K562 (cell line): Measurements from ENCODE around the gene ARHGEF6. TPM values are rescaled to one million over a fixed set of nuclear protein-coding genes. Genes with fewer than 3 reads are reported as not detected.

ENCODE experiments used
- ATAC-seq: fragments of 200-7000 bp; cut with Tn5 transposase; 3 replicates; pipeline ENCODE4 v1.9.1; 2020; ENCODE audit warnings: moderate library complexity
- BruUV-seq: library from RNA; stranded (reverse); fragments of 400-500 nt; replicated peaks from 2 replicates; lab custom pipeline; 2021; lab: Mats Ljungman, UMichigan
- CTCF ChIA-PET: fragments of 300-600 bp; formaldehyde crosslinking; extraction: SDS; loops from one replicate; lab custom pipeline; 2021; ENCODE audit warnings: low intra/inter-chr PET ratio; lab: Yijun Ruan, JAX
- POLR2A ChIA-PET: fragments of 300-600, 350-650 bp; sonication (Branson Sonifier 250); formaldehyde crosslinking; extraction: SDS; loops from one replicate; lab custom pipeline; 2021; ENCODE audit warnings: antibody characterized with exemption, inconsistent platforms; lab: Yijun Ruan, JAX
- DNase-seq, 4 experiments: peaks; one replicate each; pipeline versions ENCODE4 v3.0.0 to v3.0.0-alpha.2; 2011 to 2018; ENCODE audit warnings: low spot score in 3 of 4, mixed read lengths in 3 of 4; ENCODE audit errors: extremely low read depth in 1 of 4
- FAIRE-seq: peaks from 2 replicates; lab custom pipeline; 2011; peaks lifted over from hg19 to GRCh38; lab: Jason Lieb, UNC
- H2AFZ ChIP-seq: 2 replicates; pipeline ENCODE4 v1.6.0; 2011; ENCODE audit warnings: low read depth, low read length, control low read depth, inconsistent platforms
- H3K27ac ChIP-seq: fragments of 200-600 bp; 3 replicates; pipeline ENCODE4 v1.8.0; 2011; ENCODE audit warnings: low read depth, mild to moderate bottlenecking, control low read depth, inconsistent platforms, low read length, moderate library complexity, mixed read lengths; ENCODE audit errors: extremely low read depth
- H3K27me3 ChIP-seq, 2 experiments: fragments of 300-600 bp in 1 of 2; 2 replicates in 1 of 2; 3 replicates in 1 of 2; pipeline versions ENCODE4 v1.6.0 to v1.8.0; 2011; ENCODE audit warnings: inconsistent platforms in 2 of 2, low read length in 2 of 2, mild to moderate bottlenecking in 1 of 2, mixed read lengths in 1 of 2, moderate library complexity in 1 of 2; ENCODE audit not compliant: control insufficient read depth in 2 of 2, insufficient read depth in 2 of 2
- H3K36me3 ChIP-seq: fragments of 300-600 bp; 3 replicates; pipeline ENCODE4 v1.8.0; 2011; ENCODE audit warnings: mild to moderate bottlenecking, low read length, inconsistent platforms; ENCODE audit not compliant: control insufficient read depth, insufficient read depth
- H3K4me1 ChIP-seq, 2 experiments: fragments of 200-600 bp in 1 of 2; replicated peaks in 1 of 2; 2 replicates in 1 of 2; 3 replicates in 1 of 2; pipeline versions ENCODE4 v1.5.1 to v1.8.0; 2011; ENCODE audit warnings: inconsistent platforms in 2 of 2, low read length in 2 of 2, mild to moderate bottlenecking in 1 of 2, mixed read lengths in 1 of 2, moderate library complexity in 1 of 2; ENCODE audit not compliant: control insufficient read depth in 2 of 2, insufficient read depth in 2 of 2
- H3K4me2 ChIP-seq: 2 replicates; pipeline ENCODE4 v1.6.1; 2011; ENCODE audit warnings: low read length, control low read depth, inconsistent platforms, mixed read lengths; ENCODE audit not compliant: insufficient read depth
- H3K4me3 ChIP-seq: fragments of 200-600 bp; sonication (generic), shearing (Covaris generic); 2 replicates; pipeline ENCODE4 v1.5.1; 2016; ENCODE audit warnings: control low read depth, inconsistent platforms
- H3K79me2 ChIP-seq: fragments of 200-600 bp; 3 replicates; pipeline ENCODE4 v1.8.0; 2011; ENCODE audit warnings: low read length, inconsistent platforms; ENCODE audit not compliant: control insufficient read depth, insufficient read depth
- H3K9ac ChIP-seq, 2 experiments: 2 replicates each; pipeline versions ENCODE4 v1.6.0 to v1.6.1; 2011; ENCODE audit warnings: low read depth in 2 of 2, low read length in 2 of 2, control low read depth in 1 of 2, inconsistent platforms in 1 of 2, mild to moderate bottlenecking in 1 of 2, mixed read lengths in 1 of 2; ENCODE audit not compliant: insufficient read depth in 1 of 2
- H3K9me1 ChIP-seq: one replicate; pipeline ENCODE4 v1.6.0; 2011; ENCODE audit warnings: inconsistent platforms, mild to moderate bottlenecking, low read length, moderate library complexity; ENCODE audit not compliant: control insufficient read depth, insufficient read depth
- H3K9me3 ChIP-seq: replicated peaks from 2 replicates; pipeline ENCODE4 v1.5.1; 2011; ENCODE audit warnings: low read depth, low read length, inconsistent platforms; ENCODE audit not compliant: control insufficient read depth, insufficient read depth
- H4K20me1 ChIP-seq: replicated peaks from 2 replicates; pipeline ENCODE4 v1.6.1; 2011; ENCODE audit warnings: low read length, inconsistent platforms, mixed read lengths; ENCODE audit not compliant: control insufficient read depth, insufficient read depth
- ARID2 ChIP-seq: fragments of 450-650 bp; IDR thresholded peaks from 2 replicates; pipeline ENCODE4 v1.6.1; 2017; ENCODE audit warnings: antibody characterized with exemption, mild to moderate bottlenecking
- DMBX1 ChIP-seq: fragments of 250-450 bp; sonication (Bioruptor Pico); IDR thresholded peaks from 2 replicates; pipeline ENCODE4 v1.8.0; 2022; ENCODE audit warnings: inconsistent platforms, mild to moderate bottlenecking, moderate library complexity, borderline replicate concordance
- GTF3C2 ChIP-seq: IDR thresholded peaks from 3 replicates; pipeline ENCODE4 v1.6.1; 2011; ENCODE audit warnings: borderline replicate concordance, mild to moderate bottlenecking, moderate library complexity; ENCODE audit not compliant: insufficient read length; ENCODE audit errors: extremely low read depth
- HLTF ChIP-seq: fragments of 450-650 bp; IDR thresholded peaks from 2 replicates; pipeline ENCODE4 v1.6.1; 2016
- HNRNPL ChIP-seq: fragments of 200-400 bp; formaldehyde crosslinking; IDR thresholded peaks from 2 replicates; pipeline ENCODE4 v1.6.1; 2017; ENCODE audit warnings: low read depth, mild to moderate bottlenecking, low read length
- PYGO2 ChIP-seq: fragments of 450-650 bp; IDR thresholded peaks from 2 replicates; pipeline ENCODE4 v1.6.1; 2016; ENCODE audit warnings: mild to moderate bottlenecking, missing genetic modification characterization, moderate library complexity, missing compliant biosample characterization
- THRA ChIP-seq: fragments of 450-650 bp; IDR thresholded peaks from 2 replicates; pipeline ENCODE4 v1.6.1; 2017; ENCODE audit warnings: mild to moderate bottlenecking, moderate library complexity
- ZBED1 ChIP-seq: IDR thresholded peaks from 2 replicates; pipeline ENCODE4 v1.6.1; 2014
- ZC3H4 ChIP-seq: sonication (generic); formaldehyde crosslinking; IDR thresholded peaks from 2 replicates; pipeline ENCODE4 v1.9.0; 2021; ENCODE audit warnings: missing genetic modification reagents, borderline replicate concordance
- ZNF436 ChIP-seq: fragments of 250-450, 450-650 bp; sonication (Bioruptor Pico); formaldehyde crosslinking; IDR thresholded peaks from 2 replicates; pipeline ENCODE4 v1.7.0; 2020; ENCODE audit warnings: mild to moderate bottlenecking
- ZNF696 ChIP-seq: fragments of 250-450 bp; sonication (Bioruptor Pico); conservative IDR thresholded peaks from 2 replicates; pipeline ENCODE4 v1.4.0; 2020; ENCODE audit warnings: mild to moderate bottlenecking, moderate library complexity
- ZNF707 ChIP-seq: fragments of 250-450 bp; sonication (Bioruptor Pico); conservative IDR thresholded peaks from 2 replicates; pipeline ENCODE4 v1.8.0; 2022; ENCODE audit warnings: inconsistent platforms, mild to moderate bottlenecking, moderate library complexity
- WGBS: fragments of 100-300 bp; shearing (Covaris generic); methylation state at CpG from one replicate; pipeline ENCODE4 v1.1.6; 2016; ENCODE audit warnings: low coverage, mixed read lengths; ENCODE audit not compliant: insufficient coverage; ENCODE audit errors: missing lambda C conversion rate; 5-methylcytosine and 5-hydroxymethylcytosine counted together
- in situ Hi-C: fragments of 300-500 bp; cut with MboI; formaldehyde crosslinking; loops from 4 replicates; pipeline ENCODE4 v1.15.0; 2018; ENCODE audit warnings: inconsistent platforms, mixed read lengths
- intact Hi-C: fragments of 100-400 bp; cut with micrococcal nuclease; formaldehyde crosslinking; loops from 2 replicates; pipeline ENCODE4 v1.14.2; 2022
- polyA plus RNA-seq, 8 experiments: library from polyadenylated mRNA; depleted of rRNA in 4 of 8; stranded (reverse) in 5 of 8; unstranded in 3 of 8; fragments of >200 nt; fragmentation: Nextera tagmentation in 2 of 8; fragmentation: Illumina TruSeq in 1 of 8; extraction: Ambion mirVana in 2 of 8; extraction: Trizol in 1 of 8; gene quantifications; 2 replicates each; pipeline versions ENCODE4 v1.2.1 to v1.2.3, GENCODE V29; 2011 to 2014; ENCODE audit warnings: inconsistent platforms in 1 of 8, missing spikeins in 1 of 8
- total RNA-seq, 7 experiments: library from RNA; depleted of rRNA in 6 of 7; stranded (reverse); fragments of >200 nt in 6 of 7; fragmentation: Illumina TruSeq in 2 of 7; extraction: Trizol in 2 of 7; gene quantifications; 2 replicates each; pipeline versions ENCODE4 v1.2.1 to v1.2.3, GENCODE V29; 2011 to 2021; ENCODE audit warnings: low replicate concordance in 1 of 7

ARHGEF6 gene
- total and polyA plus RNA-seq, 9 of the 15 experiments (the other 6 are each of a cell fraction or from before 2014, with no cell fraction given) = 2.9 to 22.1 (median 13.3) TPM

GRCh38 chrX:136639506-136640176 lies 141.1 kb downstream of the ARHGEF6 start:
- FAIRE-seq = no peak

More at GRCh38 chrX:136639506-136640176, 141.1 kb downstream of the ARHGEF6 start:
- Histone ChIP-seq H2AFZ (no peak overlapping the region), H3K4me3 (no peak overlapping the region), H3K9me3 (no peaks in the 10 kb centered on the region)
- in situ Hi-C loops (no loop called here), intact Hi-C loops (no loop called here)
- 3% methylated on average over 8 of the region's 8 CpGs for WGBS
- TF ChIP-seq ZNF707 (no peak), DMBX1 (CRISPR knock-in tag) (no peak), GTF3C2 (no peak), ZC3H4 (CRISPR knock-in tag) (no peak), ZNF436 (no peak), ZNF696 (CRISPR knock-in tag) (no peak), THRA (no peak), ZBED1 (no peak), HNRNPL (no peak), ARID2 (no peak), HLTF (no peak), PYGO2 (tag) (no peak)
- TF ChIP-seq, all 486 proteins: peak for 0
- Histone ChIP-seq H3K9ac (no peak overlapping the region), H4K20me1 (0 out of 2 replicates have a peak, but pooled peaks cover 4% of the 10 kb centered on the region), H3K36me3 (no peaks in the 10 kb centered on the region), H3K4me2 (no peak overlapping the region), H3K4me1 (no peaks in the 10 kb centered on the region), H3K79me2 (no peaks in the 10 kb centered on the region), H3K9me1 (no peaks in the 10 kb centered on the region), H3K27me3 (peaks cover 4 to 5% of the 10 kb centered on the region in 2 experiments; a peak in 2 of 5 replicates), H3K27ac (no peak overlapping the region)
- no TSS peak for BruUV-seq
- ATAC-seq = no peak
- no peak for DNase-seq
- CTCF ChIA-PET = no interaction called here
- POLR2A ChIA-PET = no interaction called here
